ENCODE data around the gene PRKAG2.

PRKAG2 gene

DNA sequence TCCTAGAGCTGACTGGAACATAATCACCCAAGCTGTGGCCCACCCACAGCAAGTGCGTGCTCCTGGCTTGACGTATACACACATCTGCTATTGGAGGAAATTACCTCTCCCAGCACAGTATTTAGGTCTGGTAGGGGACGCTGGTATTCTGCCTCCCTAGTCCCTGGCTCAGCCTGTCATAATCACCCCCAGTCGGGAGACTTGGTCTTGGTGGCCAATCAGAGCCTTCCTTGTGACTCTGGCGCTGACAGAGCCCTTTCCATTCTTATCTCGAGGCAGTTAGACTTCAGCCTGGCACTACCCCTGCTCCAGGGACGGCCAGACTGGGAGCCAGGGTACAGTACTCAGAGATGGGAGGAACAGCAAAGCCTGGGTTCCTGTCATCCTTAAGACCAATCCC, 14.3 kb upstream of the PRKAG2 start:
- H3K4me3 ChIP-seq (ENCODE audit: low read length), result no peak overlapping the region
- DNase-seq (ENCODE audit: low read depth), result no peak
- TF ChIP-seq, protein P1, sequence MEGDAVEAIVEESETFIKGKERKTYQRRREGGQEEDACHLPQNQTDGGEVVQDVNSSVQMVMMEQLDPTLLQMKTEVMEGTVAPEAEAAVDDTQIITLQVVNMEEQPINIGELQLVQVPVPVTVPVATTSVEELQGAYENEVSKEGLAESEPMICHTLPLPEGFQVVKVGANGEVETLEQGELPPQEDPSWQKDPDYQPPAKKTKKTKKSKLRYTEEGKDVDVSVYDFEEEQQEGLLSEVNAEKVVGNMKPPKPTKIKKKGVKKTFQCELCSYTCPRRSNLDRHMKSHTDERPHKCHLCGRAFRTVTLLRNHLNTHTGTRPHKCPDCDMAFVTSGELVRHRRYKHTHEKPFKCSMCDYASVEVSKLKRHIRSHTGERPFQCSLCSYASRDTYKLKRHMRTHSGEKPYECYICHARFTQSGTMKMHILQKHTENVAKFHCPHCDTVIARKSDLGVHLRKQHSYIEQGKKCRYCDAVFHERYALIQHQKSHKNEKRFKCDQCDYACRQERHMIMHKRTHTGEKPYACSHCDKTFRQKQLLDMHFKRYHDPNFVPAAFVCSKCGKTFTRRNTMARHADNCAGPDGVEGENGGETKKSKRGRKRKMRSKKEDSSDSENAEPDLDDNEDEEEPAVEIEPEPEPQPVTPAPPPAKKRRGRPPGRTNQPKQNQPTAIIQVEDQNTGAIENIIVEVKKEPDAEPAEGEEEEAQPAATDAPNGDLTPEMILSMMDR (IDR thresholded peaks at IDR 0.05; ENCODE audit: insufficient read depth, low read depth, low read length, missing control alignments), result no peak

DNA sequence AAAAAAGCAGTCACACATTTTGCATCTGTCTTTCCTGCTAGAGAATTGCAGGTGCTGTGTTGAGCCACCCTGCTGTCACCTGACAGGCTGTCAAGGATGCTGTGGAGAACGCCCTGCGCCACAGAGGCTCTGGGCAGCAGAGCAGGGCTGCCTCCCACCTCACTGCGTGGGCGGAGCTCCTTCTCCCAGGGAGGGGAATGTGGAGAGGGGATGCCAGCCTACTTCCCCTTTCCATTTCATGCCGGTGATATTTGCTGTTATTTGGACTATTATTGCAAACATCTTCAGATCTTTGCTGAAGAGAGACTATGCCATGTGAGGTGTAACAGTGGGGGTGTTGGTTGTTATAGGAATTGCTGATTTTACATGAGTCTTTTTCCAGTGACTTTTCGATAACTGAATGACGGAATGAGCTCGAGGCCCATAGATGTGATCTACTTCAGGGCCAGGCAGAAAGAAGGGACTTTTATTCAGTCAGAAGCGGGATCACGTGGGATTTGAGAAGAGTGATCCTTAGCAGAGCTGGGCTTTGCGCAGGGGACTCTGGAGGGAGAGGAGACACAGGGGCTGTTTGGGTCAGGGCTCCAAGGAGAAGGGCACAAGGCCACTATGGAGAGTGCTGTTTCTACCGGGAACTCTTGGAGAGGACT, 13.6 kb upstream of the PRKAG2 start:
- no peak for DNase-seq (ENCODE audit: low read depth)
- TF ChIP-seq, protein P1 (IDR thresholded peaks at IDR 0.05; ENCODE audit: insufficient read depth, low read depth, low read length, missing control alignments), result no peak
- no peak overlapping the region for H3K4me3 ChIP-seq (ENCODE audit: low read length)

DNA sequence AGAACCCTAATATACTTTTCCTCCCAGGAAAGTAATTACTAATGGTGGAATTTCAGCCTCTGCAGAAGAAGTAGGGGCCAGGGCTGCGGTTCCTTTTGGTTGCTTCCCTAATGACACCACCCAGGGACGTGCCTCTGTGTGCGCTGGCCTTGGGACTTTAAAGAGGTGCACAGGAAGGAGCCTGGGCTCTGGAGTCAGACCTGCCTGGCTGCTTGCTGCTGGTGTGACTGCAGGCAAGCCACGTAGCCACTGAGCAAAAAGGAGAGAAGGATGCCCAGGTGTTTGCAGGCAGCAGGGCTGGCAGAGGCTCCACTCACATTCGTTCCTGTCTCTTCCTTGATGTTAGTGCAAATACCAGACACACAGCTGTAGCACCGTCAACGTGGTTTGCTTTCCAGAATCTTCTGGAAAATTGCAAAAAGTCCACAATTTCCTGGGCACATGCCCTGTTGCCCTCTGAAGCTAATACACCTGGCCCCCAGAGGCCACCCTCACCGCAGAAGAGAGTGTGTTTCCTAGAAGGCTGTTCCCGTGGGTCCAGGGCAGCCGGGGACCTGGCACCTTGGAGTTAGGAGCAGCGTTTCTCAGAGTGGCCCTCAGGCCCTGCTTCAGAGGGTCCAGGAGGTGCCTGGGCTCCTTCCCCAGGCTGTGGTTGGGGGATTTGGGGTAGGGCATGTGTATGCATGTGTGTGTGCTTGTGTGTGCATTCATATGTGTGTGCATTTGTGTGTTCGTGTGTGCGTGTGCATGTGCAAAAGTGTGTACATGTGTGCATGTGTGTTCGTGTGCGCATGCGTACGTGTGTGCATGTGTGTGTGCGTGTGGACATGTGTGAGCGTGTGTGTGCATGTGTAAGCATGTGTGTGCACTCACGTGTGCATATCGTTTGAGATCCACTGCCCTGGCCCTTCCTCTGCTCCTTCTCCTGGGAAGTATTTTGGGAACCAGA, 12.8 kb upstream of the PRKAG2 start:
- no peak for DNase-seq (ENCODE audit: low read depth)
- TF ChIP-seq, protein P1 (IDR thresholded peaks at IDR 0.05; ENCODE audit: insufficient read depth, low read depth, low read length, missing control alignments), result no peak
- no peak overlapping the region for H3K4me3 ChIP-seq (ENCODE audit: low read length)

DNA sequence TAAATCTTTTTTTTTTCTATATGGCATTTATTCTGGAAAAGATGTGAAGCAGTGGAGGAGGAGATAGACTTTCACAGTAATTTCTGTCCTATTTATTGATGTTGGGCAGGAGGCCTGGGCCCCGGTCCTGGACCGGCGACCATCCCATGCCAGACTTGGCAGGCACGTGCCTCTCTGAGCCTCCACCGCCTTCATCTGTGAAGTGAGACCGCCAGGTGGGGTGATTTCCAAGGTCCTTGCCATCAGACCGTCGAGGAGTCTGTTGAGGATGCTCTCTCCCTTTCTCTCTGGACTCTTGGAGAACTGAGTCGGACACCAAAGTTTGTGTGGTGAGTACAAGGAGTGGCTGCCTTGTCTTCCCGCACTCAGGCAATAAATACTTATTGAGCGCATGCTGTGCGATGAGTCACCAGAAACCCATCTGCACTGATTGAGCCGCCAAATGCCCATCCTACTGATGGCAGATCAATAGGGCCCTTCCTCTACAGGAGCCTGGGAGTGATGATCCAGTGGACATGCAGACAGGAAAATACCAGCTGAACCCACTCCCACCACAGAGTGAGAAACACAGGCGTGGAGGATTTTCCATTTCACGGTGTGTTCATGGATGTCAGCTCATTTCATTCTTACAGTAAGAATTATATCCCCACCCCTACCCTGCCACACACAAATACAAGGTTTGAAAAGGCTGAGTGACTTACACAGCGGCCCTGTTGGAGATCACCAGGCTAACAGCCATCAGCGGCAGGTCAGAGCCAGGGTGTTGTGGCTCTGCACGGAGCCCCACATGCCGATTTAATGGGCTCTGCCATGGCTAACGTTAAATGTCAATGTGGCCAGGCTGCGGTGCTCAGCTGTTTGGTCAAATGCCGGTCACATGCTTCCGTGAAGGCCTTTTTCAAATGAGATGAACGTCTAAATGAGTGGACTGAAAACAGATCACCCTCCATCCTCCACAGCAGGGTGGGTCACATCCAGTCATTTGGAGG, 11.5 kb upstream of the PRKAG2 start:
- no peak overlapping the region for H3K4me3 ChIP-seq (ENCODE audit: low read length)
- TF ChIP-seq, protein P1 (IDR thresholded peaks at IDR 0.05; ENCODE audit: insufficient read depth, low read depth, low read length, missing control alignments), result no peak
- no peak for DNase-seq (ENCODE audit: low read depth)

DNA sequence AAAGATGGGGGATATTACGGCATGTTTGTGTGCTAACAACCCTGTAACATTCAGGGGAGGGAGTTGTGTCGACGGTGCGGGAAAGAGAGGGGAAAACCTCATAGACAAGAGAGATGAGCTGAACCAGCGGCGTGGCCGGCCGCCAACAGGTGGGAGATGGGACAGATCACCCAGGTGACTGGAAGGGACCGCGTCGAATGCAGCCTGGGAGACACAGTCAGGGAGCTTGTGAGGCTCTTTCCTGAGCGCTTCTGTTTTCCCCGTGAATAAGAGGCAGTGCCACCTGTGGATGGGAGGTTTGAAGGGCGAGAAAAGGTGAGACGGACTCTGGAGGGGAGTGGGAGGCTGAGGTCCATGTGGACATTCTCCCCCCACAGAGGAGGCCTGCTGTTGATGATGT, 9.9 kb upstream of the PRKAG2 start:
- no peak for DNase-seq (ENCODE audit: low read depth)
- H3K4me3 ChIP-seq (ENCODE audit: low read length), result no peak overlapping the region
- TF ChIP-seq, protein P1 (IDR thresholded peaks at IDR 0.05; ENCODE audit: insufficient read depth, low read depth, low read length, missing control alignments), result no peak

DNA sequence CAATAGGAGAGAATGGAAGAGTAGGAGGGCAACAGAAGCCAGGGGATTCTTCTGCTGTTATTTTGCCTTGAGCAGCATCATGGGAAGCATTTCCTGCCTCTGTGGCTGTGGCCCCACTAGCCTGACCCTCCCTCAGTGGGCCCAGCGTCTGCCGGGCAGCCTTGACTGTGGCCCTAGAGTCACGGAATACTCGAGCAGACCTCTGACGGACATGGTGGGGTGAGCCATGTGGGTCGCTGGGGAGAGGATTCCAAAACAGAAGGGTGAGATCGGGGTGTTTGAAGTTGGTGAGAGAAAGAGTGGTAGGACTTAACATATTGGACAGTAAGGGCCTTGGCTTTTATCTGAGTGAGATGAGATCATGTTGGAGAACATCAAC, 8.3 kb upstream of the PRKAG2 start:
- no peak for DNase-seq (ENCODE audit: low read depth)
- H3K4me3 ChIP-seq (ENCODE audit: low read length), result no peak overlapping the region
- TF ChIP-seq, protein P1 (IDR thresholded peaks at IDR 0.05; ENCODE audit: insufficient read depth, low read depth, low read length, missing control alignments), result no peak
